ENCODE measurements around the gene CRB2.

The CRB2 gene

GRCh38 chr9:123425836-123426365 lies 69.9 kb downstream of the CRB2 start:
- TF ChIP-seq CTCF (IDR thresholded peaks at IDR 0.05; ENCODE audit: low read depth, low read length): no peak

GRCh38 chr9:123426406-123426805 lies 70.4 kb downstream of the CRB2 start:
- TF ChIP-seq CTCF (IDR thresholded peaks at IDR 0.05; ENCODE audit: low read depth, low read length): no peak
- DNase-seq (ENCODE audit: extremely low read depth, low read depth): no peak

More at GRCh38 chr9:123425836-123426365, 69.9 kb downstream of the CRB2 start:
- DNase-seq (ENCODE audit: extremely low read depth, low read depth): no peak

All from AG09319 (cell line).